ENCODE results near the gene MPDZ.

MPDZ gene

GRCh38 chr9:13279284-13280141, at the start of gene MPDZ:
MPDZ (minus strand) TSS chr9:13279692; CDS start chr9:13250315, 29,377 bp downstream.
- DNase-seq, result no peak

GRCh38 chr9:13324988-13325387, 45.5 kb upstream of the MPDZ start:
- no peak for DNase-seq

- no peak for DNase-seq
Observed at GRCh38 chr9:13322828-13323550, 43.5 kb upstream of the MPDZ start.

DNA sequence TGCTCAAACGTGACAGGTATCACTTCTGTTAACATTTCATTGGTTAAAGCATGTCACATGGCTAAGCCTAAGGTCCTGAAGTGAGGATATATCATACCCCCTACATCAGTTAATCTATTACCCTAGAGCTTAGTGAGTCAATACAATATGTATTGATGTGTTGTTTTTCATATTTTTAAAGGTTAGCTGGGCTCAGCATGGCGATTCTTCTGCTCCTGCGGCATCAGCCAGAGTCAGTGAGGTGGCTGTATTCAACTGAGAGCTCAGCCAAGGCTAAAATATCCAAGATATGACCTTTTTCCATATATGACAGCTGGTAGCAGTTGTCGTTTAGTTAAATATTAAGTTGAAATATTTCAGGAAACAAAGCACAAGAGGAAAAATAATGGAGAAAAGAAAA, 38.5 kb upstream of the MPDZ start:
- no peak for DNase-seq

- DNase-seq, result no peak
Observed at GRCh38 chr9:13296972-13297371, 17.5 kb upstream of the MPDZ start.

GRCh38 chr9:13295556-13295955, 16.1 kb upstream of the MPDZ start:
- DNase-seq, result no peak

DNA sequence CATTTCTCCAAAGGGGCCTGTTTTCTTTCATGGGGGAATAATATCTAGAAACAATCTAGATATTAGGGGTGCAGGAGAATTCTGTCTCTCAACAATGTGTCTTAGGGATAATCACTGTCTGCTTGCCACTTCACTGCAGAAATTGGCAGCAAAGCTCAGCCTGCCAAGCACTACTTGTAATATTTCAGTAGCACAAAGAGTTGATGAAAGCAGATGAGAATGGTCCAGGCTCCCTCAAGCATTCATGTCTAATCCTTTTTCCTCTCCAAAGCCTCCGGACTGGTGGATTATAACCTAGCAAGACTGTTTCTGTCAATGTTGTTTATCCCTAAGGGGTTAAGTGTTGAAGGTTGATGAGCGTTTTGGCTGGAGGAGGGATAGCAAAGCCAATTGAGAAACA, 13.3 kb upstream of the MPDZ start:
- DNase-seq, result no peak

GRCh38 chr9:13292158-13292557, 12.7 kb upstream of the MPDZ start:
- DNase-seq, result no peak

GRCh38 chr9:13291718-13292117, 12.2 kb upstream of the MPDZ start:
- no peak for DNase-seq

DNA sequence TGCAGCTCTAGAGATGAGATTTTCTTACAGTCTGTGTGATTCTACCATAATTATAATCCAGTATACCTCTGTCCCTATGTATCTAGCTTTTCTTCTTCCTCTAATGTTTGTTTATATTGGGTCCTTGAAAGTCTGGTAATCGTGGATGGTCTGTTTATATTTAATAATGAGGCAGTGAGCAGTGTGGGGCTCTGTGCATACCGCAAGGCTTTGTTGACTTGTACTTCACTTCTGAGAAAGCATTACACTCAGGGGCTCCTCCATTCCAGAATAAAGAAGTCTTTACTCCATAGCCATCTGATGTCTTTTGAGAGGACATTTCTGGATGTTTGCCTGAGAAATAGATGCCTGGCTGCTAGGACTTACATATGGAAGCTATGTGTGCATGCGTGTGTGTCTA, 4.5 kb upstream of the MPDZ start:
- DNase-seq, result no peak

DNA sequence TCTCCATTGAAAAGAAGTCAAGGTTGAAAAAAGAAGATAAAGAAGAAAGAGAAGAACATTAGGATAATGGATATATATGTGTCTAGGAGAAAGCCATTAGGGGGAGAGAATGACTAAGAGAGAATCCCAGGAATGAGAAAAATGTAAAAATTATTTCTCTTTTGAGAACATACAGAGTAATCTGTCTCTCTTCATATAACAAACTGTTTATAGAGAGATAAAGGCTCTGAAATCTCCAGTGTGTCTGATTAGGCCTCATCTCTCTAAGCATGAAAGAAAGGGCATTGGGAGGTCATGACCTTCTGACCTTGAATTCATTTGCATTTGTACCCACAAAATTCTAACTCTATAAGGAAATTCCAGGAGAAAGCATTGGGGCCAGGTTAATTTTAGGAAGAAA, 3.5 kb upstream of the MPDZ start:
- no peak for DNase-seq

DNA sequence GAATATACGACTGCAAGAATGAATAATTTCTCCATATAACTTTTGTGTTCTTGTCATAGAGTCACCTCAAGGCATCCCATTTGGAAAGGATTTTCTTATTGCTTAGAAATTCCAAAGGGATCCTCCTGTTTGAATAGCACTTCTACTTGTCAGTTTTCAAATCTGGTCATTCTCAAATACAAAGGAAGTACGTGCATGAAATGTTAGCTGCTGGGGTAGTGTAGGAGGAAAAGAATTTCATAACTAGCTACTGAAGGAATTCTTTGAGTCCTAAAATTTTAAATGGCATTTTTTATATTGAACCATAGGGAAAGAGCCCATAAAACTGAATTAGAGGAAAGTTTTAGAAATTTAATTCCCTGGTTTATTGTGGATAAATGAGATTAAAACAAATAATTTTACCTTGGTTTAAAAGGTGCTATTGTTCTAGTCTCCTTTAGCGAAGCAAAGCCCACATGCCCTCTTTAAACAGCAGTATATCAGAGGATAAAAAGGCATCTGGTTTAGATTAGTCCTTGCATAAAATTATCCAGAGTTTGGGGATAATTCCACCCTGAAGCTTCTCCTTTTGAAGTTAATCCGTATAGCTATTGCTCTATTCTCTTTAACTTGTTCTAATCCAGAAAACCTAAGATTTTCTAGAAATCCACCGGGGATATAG, 2.0 kb upstream of the MPDZ start:
- no peak for DNase-seq

DNA sequence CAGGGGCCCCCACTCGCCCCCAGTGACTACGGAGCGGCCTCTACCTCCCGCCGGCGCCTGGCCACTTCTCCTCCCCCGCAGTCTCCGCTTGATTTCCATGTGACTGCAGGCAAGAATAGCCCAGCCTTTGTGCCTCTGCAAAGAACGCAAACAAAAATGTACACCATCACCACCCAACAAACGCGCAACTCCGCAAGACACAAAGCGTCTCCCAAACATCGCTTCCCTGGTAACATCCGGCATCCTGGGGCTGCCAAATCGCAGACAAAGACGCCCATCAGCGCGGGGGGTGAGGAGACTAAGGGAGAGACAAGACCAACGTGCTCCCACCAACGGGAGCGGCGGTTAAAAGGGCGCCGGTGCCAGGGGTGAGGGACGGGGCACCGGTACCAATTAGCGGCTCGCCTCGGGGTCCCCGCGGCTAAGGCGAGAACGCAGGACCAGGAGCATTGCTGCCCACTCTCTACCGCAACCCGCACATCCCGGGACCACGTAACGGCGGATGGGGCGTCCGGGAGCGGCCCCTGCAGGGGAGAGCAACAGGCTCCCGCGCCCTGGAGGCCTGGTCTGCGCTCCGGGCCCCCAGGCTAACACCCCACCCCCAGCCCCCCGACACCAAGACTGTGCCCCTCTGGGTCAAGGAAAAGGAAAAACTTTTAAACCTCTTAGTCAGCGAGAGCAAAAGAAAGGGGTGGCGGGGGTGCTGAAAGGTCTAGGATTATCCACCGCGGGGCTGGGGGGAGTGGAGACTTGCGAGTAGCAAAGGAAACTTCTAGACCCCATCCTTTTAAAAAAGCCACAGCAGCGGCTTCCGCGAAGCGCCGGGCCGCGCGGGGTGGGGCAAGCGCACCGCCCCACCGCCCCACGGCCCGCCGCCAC, 885 bp downstream of the MPDZ start:
- DNase-seq, result no peak

DNA sequence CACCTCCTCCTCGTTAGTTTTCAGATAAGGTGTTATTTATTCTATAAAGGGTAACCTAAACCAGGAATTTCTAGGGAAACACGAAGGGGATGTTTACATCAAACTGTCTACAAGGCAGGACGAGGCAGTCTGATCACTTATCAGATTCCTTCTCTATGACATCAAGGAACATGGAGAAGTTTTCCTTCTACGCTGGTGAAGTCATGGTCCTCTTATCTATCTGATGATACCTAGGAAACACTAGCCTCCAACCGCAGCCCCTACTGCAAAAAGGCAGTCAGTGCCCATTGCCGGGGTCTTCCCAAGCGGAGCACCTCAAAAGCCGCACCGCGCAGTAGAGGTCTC, 1.5 kb downstream of the MPDZ start:
- no peak for DNase-seq

GRCh38 chr9:13274886-13275641, 4.4 kb downstream of the MPDZ start:
- DNase-seq, result no peak

DNA sequence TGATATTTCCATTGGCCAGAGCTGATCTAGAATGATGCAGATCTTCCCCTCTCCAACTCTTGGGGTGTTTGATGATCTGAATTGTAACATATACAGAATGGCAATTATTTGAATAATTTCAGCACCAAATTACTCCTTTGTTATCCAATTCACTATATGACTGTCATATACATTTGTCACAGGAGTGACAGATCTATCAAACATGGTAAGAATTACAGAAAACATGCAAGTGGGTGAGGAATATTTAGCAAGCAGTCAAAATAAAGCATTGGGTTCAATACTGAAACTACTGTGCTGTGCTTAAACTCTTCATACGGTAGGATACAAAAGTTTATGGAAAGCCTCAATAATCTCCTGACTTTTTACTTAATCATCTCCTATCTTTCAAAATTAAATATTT, 8.8 kb downstream of the MPDZ start:
- no peak for DNase-seq

GRCh38 chr9:13269589-13270452, 9.7 kb downstream of the MPDZ start:
- DNase-seq, result no peak

GRCh38 chr9:13268469-13268868, 11.0 kb downstream of the MPDZ start:
- DNase-seq, result no peak

DNA sequence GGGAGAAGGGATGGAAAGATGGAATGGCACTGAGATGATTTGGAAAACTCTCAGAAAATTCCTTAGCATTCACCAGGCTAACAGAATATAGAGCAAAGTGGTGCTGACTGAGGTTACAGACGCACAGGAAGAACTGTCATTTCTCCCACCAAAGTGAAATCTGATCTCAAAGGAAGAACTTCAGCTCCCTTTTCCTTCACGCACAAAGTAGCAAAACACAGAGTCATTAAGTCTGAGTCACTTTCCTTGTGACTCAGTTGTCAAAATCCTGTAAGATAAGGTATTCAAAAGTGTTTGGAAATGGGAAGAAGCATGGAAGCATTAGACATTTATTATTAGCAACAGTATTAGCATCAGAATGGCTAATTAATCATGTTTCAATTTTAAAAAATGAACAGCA, 11.7 kb downstream of the MPDZ start:
- DNase-seq, result no peak

GRCh38 chr9:13266167-13266566, 13.3 kb downstream of the MPDZ start:
- DNase-seq, result no peak

- no peak for DNase-seq
Observed at GRCh38 chr9:13264788-13265187, 14.7 kb downstream of the MPDZ start.
